ENCODE results near the gene SERTAD3.
"Not testable (repeated sequence)": the region's sequence is repeated elsewhere in the genome, so short reads cannot be mapped to it uniquely, and the experiment has no call there.

SERTAD3 gene, protein sequence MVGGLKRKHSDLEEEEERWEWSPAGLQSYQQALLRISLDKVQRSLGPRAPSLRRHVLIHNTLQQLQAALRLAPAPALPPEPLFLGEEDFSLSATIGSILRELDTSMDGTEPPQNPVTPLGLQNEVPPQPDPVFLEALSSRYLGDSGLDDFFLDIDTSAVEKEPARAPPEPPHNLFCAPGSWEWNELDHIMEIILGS

DNA sequence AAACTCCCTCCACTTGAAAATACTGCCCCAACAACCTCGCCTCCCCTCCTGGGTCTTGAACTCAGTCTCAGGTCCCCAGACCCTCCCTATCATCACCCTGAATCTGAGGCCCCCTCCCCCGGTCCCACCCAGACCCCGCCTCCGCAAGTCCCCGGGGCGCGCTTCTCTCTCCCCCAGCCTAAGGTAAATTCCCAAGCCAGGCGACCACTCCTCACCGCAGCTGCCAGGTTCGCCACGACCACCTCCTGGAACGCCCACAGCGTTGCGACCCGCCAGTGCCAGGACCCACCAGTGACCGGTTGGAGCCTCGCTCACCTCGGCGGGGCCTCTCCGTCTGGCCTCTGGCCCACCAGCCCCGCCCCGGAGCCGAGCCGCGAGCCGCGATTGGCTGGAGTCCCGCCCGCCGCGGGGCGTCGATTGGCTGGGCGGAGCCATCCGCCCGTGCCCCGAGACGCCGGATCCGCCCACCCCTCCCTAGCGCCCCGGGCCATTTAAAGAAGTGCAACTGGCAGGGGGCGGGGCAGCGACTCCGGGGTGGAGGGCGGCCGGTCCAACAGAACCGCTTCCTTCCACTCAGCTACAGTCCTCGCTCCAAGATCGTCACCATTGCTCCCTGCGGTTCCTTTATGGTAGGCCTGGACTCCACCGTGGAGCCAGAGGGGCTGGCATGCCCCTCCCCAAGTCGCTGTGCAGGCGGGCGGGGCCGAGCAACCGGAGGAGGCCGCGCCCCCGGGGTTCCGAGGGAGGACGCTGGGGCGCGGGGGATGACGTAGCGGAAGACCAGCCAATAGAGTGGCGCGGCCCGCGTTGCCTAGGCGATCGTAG is at the start of gene SERTAD3:
SERTAD3 (minus strand) TSS at position 336 of the 825 bp plus-strand sequence. CDS start 2,255 bp downstream, outside the sequence.
- DNase-seq: peak; percentile 97

DNA sequence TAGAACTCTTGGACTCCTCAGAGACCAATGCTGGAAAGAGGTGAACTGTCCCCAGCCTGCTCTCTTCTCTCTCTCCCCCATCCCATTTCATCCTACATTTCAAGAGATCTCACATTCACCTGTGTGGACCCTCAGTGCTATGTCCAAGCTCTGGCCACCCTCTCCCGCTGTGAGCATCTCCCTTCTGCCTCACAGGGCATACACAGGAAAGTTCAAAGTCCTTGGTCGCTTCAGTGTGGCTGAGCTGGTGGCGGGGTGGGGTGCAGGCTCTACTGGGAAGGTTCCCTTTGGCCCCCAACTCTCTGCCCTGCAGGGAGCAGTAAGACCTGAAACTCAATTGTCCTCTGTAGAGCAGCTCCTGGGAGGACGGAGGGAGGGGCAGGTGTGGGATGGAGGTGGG is 49.6 kb upstream of the SERTAD3 start:
- DNase-seq: no peak

DNA sequence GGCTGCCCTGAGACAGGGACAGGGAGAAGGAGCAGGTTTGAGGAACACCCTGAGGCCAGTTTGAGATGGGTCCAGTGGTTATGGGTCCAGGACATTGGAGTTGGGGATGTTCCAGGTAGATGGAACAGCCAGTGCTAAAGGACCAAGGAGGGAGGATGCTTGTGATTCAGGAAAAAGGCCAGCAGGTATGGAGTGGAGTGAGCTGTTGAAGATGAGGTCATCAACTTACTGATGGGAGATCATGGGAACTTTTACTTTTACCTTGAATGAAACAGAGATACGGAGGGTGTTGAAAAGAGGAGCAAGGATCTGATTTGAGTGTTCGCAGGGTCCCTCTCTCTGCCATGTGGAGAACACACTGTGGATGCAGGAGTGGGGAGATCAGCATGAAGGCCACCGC is 48.1 kb upstream of the SERTAD3 start:
- no peak for DNase-seq

DNA sequence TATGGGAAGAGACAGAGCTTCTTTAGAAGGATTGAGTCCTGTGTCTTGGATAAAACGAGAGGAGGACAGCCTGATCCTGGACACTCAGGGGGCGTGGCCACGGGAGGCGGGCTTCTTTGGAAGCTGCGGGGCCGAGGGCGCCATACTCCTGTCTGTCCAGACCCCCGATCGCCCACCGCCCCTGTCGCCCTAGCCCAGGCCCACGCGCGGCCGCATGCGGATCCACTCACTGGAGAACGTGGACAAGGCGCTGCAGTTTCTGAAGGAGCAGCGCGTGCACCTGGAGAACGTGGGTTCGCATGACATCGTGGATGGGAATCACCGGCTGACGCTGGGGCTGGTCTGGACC is 45.7 kb upstream of the SERTAD3 start:
- no peak for DNase-seq

DNA sequence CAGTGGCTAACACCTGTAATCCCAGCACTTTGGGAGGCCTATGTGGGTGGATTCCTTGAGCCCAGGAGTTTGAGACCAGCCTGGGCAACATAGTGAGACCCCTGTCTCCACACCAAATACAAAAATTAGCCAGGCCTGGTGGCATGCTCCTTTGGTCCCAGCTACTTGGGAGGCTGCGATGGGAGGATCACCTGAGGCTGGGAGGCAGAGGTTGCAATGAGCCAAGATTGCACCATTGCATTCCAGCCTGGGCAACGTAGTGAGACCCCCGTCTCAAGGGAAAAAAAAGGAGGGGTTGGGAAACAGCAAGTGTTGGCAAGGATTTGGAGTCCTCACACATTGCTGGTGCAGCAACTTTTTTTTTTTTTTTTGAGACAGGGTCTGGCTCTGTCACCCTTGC is 41.9 kb upstream of the SERTAD3 start:
- no peak for DNase-seq

DNA sequence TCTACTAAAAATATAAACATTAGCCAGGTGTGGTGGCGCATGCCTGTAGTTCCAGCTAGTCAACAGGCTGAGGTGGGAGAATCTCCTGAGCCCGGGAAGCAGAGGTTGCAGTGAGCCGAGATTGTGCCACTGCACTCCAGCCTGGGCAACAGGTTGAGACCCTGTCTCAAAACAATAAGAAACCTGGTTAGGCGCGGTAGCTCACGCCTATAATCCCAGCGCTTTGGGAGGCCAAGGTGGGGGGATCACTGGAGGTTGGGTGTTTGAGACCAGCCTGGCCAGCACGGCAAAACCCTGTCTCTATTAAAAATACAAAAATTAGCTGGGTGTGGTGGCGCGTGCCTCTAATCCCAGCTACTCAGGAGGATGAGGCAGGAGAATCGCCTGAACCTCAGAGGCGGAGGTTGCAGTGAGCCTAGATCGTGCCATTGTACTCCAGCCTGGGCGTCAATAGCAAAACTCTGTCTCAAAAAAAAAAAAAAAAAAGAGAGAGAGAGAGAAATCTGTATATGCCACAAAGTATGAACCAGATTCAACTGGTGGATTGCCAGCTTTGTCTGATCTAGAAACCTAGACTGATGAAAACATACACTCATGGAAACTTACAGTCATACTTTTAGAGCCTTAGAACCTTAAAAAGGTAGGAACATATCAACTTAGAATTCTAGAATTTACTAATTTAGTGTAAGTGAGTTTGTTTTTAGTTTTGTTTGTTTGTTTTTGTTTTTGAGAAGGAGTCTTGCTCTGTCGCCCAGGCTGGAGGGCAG is 31.9 kb upstream of the SERTAD3 start:
- DNase-seq: not testable (repeated sequence)

DNA sequence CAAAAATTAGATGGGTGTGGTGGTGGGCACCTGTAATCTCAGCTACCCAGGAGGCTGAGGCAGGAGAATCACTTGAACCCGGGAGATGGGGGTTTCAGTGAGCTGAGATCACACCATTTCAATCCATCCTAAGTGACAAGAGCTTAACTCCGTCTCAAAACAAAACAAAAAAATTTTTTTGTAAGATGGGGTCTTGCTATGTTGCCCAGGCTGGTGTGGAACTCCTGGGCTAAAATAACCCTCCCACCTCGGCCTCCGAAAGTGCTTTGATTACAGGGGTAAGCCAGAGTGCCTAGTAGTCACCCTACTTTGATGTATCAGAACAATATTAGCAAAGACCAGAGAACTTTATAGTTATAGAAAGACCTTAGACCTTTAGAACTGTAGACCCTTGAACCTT is 30.6 kb upstream of the SERTAD3 start:
- DNase-seq: no peak

DNA sequence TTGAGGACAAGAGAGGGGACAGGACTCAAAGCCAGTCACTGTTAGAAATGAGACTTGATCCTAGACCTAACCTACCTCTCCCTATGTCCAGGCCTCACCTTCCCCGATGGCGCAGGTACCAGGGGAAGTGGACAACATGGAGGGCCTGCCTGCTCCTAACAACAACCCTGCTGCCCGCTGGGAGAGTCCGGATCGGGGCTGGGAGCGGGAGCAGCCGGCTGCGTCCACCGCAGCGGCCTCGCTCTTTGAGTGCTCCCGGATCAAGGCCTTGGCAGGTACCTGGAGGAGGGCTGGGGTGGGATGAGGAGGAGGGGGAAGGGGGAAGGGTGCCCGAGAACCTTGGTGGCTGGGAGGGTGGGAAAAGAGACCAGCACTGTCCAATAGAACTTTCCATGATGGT is 28.4 kb upstream of the SERTAD3 start:
- DNase-seq: no peak

DNA sequence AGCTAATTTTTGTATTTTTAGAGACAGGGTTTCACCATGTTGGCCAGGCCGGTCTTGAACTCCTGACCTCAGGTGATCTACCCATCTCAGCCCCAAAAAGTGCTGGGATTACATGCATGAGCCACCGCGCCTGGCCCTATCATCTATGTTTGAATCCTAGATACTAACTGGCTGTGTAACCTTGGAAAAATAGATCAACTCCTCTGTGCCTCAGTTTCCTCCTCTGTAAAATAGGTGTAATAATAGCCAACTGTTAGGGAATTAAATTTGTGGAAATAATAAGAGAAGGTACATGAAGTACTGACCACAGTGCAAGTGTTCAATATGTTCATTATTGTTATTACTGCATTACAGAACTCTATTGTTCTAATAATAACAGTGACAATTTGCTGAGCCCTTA is 27.0 kb upstream of the SERTAD3 start:
- no peak for DNase-seq

DNA sequence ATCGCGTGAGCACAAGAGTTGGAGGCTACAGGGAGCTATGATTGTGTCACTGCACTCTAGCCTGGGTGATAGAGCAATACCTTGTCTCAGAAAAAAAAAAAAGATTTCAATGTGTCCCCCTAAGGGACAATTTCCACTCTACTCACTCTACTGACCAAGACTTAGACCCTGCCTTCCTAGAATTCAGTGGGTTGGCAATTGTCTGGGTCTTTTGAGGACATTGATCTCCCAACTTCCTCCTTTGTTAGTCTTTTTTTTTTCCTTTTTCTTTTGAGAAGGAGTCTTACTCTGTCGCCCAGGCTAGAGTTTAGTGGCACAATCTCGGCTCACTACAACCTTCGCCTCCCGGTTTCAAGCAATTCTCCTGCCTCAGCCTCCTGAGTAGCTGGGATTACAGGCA is 24.9 kb upstream of the SERTAD3 start:
- DNase-seq: no peak

DNA sequence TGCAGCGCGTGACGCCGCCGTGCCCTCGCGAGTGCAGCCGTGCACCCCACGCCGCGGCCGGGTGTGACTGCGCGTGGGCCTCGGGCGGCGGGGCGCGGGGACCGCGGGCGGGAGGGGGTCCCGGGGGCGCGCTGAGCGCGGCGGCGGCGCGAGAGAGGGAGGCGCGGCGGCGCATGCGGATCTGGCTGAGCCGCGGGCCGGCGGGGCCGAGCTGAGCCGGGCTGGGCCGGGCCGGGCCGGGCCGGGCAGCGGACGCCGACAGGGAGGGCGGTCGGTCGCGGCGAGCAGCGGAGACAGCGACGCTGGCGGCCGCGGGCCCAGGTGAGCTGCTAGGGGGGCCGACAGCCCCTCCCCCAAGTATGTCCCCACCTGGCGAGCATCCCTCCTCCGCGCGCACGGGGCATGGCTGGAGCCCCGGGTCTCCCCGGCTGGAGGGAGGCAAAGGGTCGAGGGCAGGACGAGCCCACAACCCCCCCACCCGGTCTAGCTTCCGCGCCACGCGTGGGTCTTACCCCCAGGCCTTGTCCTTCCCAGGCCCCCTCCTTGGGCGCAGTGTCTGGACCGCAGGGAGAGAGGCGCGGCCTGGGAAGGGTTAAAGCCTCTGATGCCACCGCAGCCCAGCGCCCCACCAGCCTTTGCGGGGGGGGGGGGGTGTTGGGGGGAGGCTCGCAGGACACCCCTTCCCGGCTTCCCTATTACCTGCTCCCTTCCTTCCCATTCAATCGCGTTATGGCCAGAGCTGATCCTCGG is 23.0 kb upstream of the SERTAD3 start, which contains the start of gene SPTBN4:
SPTBN4 (plus strand) TSS at position 17 of the 750 bp plus-strand sequence. CDS start 5,621 bp downstream, outside the sequence.
- no peak for DNase-seq

DNA sequence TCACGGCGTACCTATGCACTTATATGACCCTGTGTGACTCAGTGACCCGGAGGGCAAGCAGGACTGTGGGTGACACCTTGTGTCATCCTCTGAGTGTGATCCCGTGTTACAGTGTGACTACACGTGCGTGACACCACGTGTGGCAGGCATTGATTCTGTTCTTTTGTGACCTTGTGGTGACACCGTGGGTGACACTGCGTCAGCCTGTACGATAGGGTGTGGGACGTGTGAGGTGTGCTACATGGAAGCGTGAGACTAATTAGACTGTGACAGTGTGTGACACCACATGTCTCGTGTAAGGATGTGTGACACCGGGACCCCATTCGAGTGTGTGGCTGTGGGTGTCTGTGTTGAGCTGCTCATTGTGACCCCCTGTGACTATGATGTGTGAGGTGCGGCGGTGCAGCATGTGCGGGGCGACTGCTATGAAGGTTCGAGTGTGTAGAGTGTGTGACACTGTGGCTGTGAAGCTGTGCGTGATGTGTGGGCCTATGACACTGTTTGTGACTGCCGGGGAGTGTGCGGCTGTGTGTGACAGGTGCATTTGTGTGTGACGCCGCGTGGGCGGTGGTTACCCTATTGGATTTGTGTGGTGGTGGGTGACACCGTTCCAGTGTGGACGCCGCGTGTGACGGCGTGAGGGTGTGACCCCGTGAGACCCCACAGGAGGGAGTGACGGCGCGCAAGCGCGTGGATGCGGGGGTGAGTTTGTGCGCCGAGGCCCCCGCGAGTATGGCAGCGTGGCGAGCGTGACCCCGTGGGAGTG is 22.3 kb upstream of the SERTAD3 start:
- DNase-seq: peak; percentile 2

DNA sequence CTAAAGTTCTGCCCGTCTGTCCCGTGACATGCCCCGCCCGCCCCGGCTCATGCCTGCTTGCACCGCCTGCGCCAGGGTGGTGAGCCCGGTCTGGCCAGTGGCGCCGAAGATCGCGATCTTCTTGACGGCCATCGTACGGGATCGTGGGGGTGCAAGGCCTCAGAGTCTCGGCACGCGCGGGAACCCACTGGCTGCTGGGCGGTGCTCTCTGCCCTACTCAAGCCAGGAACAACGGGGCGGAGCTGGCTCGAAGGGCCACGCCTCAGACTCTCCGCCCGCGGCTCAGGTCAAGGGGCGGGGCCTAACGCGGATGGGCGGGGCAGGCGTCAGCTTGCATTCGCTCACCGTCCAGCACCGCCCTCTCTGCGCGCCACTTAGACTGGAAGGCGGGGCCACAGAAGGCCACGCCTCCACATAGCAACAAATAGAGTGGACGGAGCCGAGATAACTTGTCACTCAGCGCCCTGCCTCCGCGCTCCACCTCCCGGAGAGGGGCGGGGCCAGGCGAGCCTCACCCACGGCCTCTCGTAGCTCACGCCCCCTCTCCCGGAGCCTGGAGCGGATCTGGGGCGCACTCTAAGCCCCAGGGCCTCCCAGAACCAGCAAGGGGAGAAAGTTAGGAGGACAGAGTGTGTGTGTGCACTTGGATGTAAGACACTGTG is 21.6 kb upstream of the SERTAD3 start, which contains the start of gene BLVRB:
BLVRB (minus strand) TSS at position 189 of the 662 bp plus-strand sequence; CDS start at position 132, 57 bp downstream.
- DNase-seq: peak; percentile 98

DNA sequence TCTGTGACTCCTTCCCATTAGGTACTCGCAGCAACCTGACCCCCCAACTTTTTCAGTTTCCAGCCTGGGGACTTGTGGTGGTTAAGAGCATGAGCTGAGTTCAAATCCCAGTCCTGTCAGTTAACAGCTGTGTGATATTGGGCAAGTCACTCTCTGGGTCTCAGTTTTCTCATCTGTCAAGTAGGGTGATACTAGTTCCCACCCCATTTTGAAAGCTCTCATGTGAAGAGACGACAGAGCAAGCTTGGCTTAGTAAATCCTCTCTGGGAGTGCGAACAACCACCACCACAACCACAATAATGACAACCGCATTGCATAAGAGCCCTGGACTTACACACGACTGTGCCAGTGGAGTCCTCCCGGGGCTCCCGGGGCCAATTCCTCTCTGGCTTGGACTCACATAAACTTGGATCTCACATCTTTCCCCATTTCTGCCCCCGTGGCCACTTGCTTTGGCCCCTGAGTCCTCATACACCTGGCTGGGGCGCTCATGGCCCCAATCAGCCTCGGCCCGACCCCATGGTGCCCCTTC is 21.0 kb upstream of the SERTAD3 start:
- no peak for DNase-seq

DNA sequence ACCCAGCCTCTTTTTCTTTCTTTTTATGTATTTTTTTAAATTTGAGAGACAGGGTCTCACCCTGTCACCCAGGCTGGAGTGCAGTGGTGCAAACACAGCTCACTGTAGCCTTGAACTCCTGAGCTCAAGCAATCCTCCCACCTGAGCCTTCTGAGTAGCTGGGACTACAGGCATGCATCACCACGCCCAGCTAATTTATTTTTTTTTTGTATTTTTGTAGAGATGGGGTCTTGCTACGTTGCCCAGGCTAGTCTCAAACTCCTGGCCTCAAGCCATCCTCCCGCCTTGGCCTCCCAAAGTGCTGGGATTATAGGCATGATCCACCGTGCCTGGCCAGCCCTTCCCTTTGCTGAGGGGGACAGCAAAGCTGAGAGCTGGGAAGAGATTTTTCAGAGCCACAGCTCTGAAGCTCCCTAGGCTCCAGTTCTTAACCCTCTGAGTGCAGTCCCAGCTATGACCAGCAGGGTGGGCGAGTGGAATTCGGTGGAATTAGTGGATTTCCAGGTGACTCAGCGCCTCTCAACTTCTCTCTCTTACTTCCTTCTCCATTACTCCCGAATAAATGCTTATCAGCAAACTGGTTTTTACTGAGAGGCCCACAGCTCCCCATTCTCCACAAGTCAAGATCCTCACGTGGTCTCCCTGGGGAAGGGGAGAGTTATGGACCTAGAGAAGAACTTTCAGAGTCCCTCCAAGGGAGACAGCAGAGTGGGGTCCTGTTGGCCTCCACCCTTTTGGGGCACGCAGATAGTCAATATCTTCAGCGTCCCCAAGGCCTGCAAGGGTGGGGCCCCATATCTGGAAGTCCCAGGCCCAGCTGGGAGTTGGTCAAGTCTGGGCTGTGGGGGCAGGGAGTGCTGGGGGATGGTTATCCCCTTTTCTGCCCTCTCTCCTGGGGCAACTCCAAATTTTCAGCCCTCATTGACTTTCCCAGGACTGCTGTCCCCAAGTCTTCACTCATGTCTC is 20.2 kb upstream of the SERTAD3 start:
- DNase-seq: peak; percentile 49

DNA sequence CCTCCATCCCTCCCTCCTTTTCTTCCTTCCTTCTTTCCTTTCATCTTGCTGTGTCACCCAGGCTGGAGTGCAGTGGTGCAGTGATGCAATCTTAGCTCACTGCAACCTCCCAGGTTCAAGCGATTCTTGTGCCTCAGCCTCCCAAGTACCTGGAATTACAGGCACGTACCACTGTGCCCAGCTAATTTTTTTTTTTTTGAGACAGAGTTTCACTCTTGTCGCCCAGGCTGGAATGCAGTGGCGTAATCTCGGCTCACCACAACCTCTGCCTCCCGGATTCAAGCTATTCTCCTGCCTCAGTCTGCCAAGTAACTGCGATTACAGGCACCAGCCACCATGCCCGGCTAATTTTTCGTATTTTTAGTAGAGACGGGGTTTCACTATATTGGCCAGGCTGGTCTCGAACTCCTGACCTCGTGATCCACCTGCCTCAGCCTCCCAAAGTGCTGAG is 19.5 kb upstream of the SERTAD3 start:
- not testable (repeated sequence) for DNase-seq

DNA sequence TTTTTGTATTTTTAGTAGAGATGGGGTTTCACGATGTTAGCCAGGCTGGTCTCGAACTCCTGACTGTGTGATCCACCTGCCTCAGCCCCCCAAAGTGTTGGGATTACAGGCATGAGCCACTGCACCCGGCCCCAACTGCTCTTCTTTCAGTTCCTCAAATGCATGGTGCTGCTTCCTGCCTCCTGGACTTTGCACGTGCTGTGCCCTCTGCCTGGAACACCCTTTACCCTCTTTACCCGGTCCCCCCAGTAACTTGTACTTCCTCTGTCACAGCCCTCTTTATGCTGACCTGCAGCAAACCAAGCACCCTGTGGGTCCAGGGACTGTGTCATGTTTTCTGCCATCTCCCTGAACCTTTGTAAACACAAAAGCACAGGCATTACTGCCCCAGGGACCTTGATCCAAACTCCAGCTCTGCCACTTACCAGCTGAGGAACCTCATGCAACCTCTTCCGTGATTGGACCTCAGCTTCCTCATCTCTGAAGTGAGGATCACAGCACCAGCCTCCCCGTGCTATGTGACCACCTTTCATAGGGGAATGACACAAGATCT is 17.6 kb upstream of the SERTAD3 start:
- DNase-seq: no peak

DNA sequence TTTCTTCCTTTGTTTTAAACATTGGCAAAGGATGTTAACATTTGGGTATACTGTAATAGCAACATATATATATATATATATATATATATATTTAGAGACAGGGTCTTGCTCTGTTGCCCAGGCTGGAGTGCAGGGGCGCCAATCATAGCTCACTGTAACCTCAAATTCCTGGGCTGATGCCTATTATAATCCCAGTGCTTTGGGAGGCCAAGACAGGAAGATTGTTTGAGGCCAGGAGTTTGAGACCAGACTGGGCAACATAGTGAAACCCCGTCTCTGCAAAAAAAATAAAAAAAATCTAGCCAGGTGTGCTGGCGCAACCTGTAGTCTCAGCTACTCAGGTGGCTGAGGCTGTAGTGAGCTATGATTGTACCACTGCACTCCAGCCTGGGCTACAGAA is 16.1 kb upstream of the SERTAD3 start:
- DNase-seq: no peak

DNA sequence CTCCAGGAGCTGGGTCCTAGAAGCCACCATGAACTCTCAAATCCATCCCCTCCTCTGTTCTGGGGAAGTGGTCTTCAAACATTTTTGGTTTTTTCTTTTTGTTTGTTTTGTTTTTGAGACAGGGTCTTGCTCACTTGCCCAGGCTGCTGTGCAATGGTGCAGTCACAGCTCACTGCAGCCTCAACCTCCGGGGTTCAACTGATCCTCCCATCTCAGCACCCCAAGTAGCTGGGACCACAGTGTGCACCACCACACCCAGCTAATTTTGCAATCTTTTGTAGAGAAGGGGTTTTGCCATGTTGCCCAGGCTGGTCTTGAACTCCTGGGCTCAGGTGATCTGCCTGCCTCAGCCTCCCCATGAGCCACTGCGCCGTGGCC is 14.5 kb upstream of the SERTAD3 start:
- no peak for DNase-seq

Data from activated effector memory CD4-positive, alpha-beta T cell treated with Interleukin-2 at 50 U/mL for 16 hours (primary cell).